Right ventricle myocardium inferior (tissue), 1 donor: ENCODE results near the gene PRRC2B. TPM values are rescaled to one million over a fixed set of nuclear protein-coding genes. Genes with fewer than 3 reads are reported as not detected.
"Not testable (repeated sequence)": the region's sequence is repeated elsewhere in the genome, so short reads cannot be mapped to it uniquely, and the experiment has no call there.

Source experiments
- ATAC-seq: fragments of 200-7000 bp; cut with Tn5 transposase; one replicate; pipeline ENCODE4 v1.9.1; 2020; ENCODE audit warnings: mild to moderate bottlenecking, moderate library complexity
- DNase-seq: peaks from one replicate; pipeline ENCODE4 v3.0.0; 2021; ENCODE audit errors: missing footprints
- intact Hi-C: fragments of 100-400 bp; cut with DNase I; formaldehyde crosslinking; loops from one replicate; pipeline ENCODE4 v1.11.0; 2022
- long read RNA-seq: library from polyadenylated mRNA; unstranded; transcript quantifications from one replicate; pipeline ENCODE4 v2.0.0, GENCODE V29; 2021
- total RNA-seq: library from RNA; stranded (reverse); fragmentation: NEBNext Ultra II Directional; extraction: Animal tissue kit (Norgen Biotek cat#: 25700); gene quantifications from one replicate; pipeline ENCODE4 v1.2.1, GENCODE V29; 2021
- donor health status: DM: no; HTN: yes; CAD: no; lungs with severe emphysema.

Gene PRRC2B
- 142 TPM for total RNA-seq
- long read RNA-seq, full-length matches to known transcripts = 4 of 78 reads
- long read RNA-seq, partial matches to known transcripts = 35 of 78 reads
- long read RNA-seq, other reads (novel, unspliced or antisense) = 39 of 78 reads

GRCh38 chr9:131393622-131394463 is at the start of gene PRRC2B:
Gene PRRC2B, plus strand, starts transcription at chr9:131394086. Its CDS starts 36,059 bp downstream, at chr9:131430145.
- ATAC-seq (peak; percentile 85), DNase-seq (peak; percentile 94)
- intact Hi-C loops = loop anchor here (1.0 to 5.0 kb wide), 2 partner anchors 21 to 33 kb away; no protein-coding TSS in a partner anchor

DNA sequence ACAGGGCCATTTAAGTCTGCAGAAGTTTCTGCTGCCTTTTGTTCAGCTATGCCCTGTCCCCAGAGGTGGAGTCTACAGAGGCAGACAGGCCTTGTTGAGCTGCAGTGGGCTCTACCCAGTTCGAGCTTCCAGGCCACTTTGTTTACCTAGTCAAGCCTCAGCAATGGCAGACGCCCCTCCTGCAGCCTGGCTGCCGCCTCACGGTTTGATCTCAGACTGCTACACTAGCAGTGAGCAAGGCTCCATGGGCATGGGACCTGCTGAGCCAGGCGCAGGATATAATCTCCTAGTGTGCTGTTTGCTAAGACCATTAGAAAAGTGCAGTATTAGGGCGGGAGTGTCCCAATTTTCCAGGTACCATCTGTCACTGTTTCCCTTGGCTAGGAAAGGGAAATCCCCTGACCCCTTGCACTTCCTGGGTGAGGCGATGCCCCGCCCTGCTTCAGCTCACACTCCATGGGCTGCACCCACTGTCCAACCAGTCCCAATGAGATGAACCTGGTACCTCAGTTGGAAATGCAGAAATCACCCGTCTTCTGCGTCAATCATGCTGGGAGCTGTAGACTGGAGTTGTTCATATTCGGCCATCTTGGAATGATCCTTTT is 48.9 kb upstream of the PRRC2B start:
- intact Hi-C loops, DNase-seq, ATAC-seq: not testable (repeated sequence)

- no peak for ATAC-seq
- intact Hi-C loops = no loop called here
- DNase-seq = no peak
Observed at GRCh38 chr9:131346559-131346958, 47.3 kb upstream of the PRRC2B start.

GRCh38 chr9:131347376-131348020 is 46.4 kb upstream of the PRRC2B start:
- DNase-seq = no peak

GRCh38 chr9:131348631-131349521 is 45.0 kb upstream of the PRRC2B start:
- ATAC-seq = no peak
- no peak for DNase-seq
- intact Hi-C loops = no loop called here

More at GRCh38 chr9:131347376-131348020, 46.4 kb upstream of the PRRC2B start:
- ATAC-seq = no peak
- intact Hi-C loops = no loop called here

GRCh38 chr9:131349522-131349880 is 44.4 kb upstream of the PRRC2B start:
- intact Hi-C loops = no loop called here
- DNase-seq (no peak), ATAC-seq (peak; percentile 4)

GRCh38 chr9:131349881-131350563 is 43.9 kb upstream of the PRRC2B start:
- intact Hi-C loops = loop anchor here (5.0 kb wide), 3 partner anchors 67 to 397 kb away; no protein-coding TSS in a partner anchor
- ATAC-seq (peak; percentile 93), DNase-seq (peak; percentile 95)

DNA sequence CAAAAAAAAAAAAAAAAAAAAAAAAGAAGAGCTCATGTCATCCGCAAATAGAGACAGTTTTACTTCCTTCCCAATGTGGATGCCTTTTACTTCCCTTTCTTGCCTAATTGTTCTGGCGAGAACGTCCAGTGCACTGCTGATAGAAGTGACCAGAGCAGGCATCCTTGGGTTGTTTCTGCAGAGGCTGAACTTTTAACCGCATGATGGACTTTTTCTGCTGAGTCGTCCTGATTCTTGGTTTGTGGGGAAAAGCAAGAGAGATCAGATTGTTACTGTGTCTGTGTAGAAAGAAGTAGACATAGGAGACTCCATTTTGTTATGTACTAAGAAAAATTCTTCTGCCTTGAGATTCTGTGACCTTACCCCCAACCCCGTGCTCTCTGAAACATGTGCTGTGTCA is 37.4 kb upstream of the PRRC2B start:
- ATAC-seq = peak; percentile 63
- intact Hi-C loops, DNase-seq: not testable (repeated sequence)

GRCh38 chr9:131358556-131358955 is 35.3 kb upstream of the PRRC2B start:
- intact Hi-C loops = no loop called here
- no peak for ATAC-seq
- DNase-seq = no peak

- ATAC-seq = no peak
- intact Hi-C loops = no loop called here
- no peak for DNase-seq
Observed at GRCh38 chr9:131361202-131361833, 32.6 kb upstream of the PRRC2B start.

- DNase-seq = no peak
- ATAC-seq = no peak
- intact Hi-C loops = no loop called here
Observed at GRCh38 chr9:131365546-131365945, 28.3 kb upstream of the PRRC2B start.

- intact Hi-C loops = no loop called here
- DNase-seq (no peak), ATAC-seq (peak; percentile 81)
Observed at GRCh38 chr9:131366761-131367401, 27.0 kb upstream of the PRRC2B start.

GRCh38 chr9:131367450-131367849 is 26.4 kb upstream of the PRRC2B start:
- DNase-seq (no peak), ATAC-seq (peak; percentile 4)
- intact Hi-C loops = no loop called here

DNA sequence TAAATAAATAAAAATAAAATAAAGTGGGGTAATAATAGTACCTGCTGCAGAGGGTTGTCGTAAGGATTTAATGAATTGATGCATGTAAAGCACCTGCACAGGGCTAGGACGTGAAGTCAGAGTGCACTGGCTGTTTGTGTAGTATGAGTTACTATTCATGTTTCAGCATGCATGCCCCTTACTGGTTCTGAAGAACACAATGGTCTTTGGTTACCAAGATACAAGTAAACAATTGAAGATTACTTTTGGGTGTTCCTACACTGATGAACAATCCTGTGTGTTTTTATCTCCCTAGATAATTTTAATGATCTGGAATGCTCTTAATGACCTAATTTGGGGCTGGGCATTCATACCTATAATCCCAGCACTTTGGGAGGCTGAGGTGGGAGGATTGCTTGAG is 23.2 kb upstream of the PRRC2B start:
- ATAC-seq (no peak), DNase-seq (no peak)
- intact Hi-C loops = loop anchor here (5.0 kb wide), 3 partner anchors 37 to 107 kb away; no protein-coding TSS in a partner anchor

DNA sequence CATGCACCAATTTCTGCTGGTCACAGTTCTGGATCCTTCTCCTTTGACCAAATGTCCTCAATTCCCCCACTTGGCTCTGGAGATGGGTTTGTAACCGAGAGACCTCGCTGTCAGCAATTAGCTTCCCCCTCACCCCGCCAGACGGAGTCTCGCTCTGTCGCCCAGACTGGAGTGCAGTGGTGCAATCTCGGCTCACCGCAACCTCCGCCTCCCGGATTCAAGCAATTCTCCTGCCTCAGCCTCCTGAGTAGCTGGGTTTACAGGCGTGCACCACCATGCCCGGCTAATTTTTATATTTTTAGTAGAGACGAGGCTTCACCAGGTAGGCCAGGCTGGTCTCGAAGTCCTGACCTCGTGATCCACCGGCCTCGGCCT is 21.3 kb upstream of the PRRC2B start:
- intact Hi-C loops = loop anchor here (5.0 kb wide), 3 partner anchors 35 to 105 kb away; no protein-coding TSS in a partner anchor
- ATAC-seq, DNase-seq: not testable (repeated sequence)

DNA sequence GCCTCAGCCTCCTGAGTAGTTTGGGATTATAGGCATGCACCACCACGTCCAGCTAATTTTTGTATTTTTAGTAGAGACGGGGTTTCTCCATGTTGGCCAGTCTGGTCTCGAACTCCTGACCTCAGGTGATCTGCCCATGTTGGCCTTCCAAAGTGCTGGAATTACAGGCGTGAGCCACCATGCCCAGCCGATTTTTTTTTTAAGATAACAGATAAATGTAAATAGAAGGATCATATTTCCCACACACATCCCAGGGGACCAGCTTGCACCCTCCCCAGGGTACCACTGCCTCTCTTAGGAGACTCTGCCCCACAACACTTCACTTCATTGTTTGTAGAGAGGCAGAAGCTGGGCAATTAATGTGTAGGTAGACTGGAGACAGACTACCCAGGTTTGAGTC is 19.2 kb upstream of the PRRC2B start:
- ATAC-seq, DNase-seq: not testable (repeated sequence)
- intact Hi-C loops = loop anchor here (5.0 kb wide), 3 partner anchors 33 to 103 kb away; no protein-coding TSS in a partner anchor

DNA sequence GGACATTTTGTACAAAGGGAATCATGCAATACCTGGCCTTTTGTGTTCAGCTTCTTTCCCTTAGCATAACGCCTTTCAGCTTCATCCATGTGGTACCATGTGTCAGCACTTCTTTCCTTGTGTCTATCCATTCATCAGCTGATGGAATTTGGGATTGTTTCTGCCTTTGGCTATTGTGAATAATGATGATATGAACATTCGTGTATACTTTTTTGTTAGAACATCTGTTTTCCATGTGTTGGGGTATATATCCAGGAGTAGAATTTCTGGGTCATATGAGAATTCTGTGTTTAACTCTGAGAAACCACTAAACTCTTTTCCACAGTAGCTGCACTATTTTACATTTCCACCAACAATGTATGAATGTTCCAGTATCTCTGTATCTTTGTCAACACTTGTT is 14.8 kb upstream of the PRRC2B start:
- DNase-seq (no peak), ATAC-seq (no peak)
- intact Hi-C loops = no loop called here
